ENCODE results near the gene GGTA1. TPM values are rescaled to one million over a fixed set of nuclear protein-coding genes. Genes with fewer than 3 reads are reported as not detected.

Gene GGTA1
- total and polyA plus RNA-seq, 4 donors = 17.6 to 239 (median 70.4) TPM

GRCh38 chr9:121491111-121491510 lies 8.5 kb downstream of the GGTA1 start:
- no peak for ATAC-seq (ENCODE audit: low FRiP score)
- no peaks in the 10 kb centered on the region for H3K9me3 ChIP-seq (ENCODE audit: control insufficient read depth, low read length)
- intact Hi-C loops (cut with DNase I) = no loop called here
- H3K36me3 ChIP-seq (ENCODE audit: control insufficient read depth in 1 of 2, insufficient read depth in 2 of 2, low read length in 1 of 2) = no peaks in the 10 kb centered on the region
- peaks cover 0 to 4% of the 10 kb centered on the region in 2 donors for H3K4me1 ChIP-seq (ENCODE audit: control insufficient read depth in 1 of 2, insufficient read depth in 2 of 2, low read length in 2 of 2)
- no peak for DNase-seq
- 70 to 75% methylated on average over 5 of the region's 5 CpGs for WGBS, 2 donors
- peak overlapping the region in 1 of 2 donors; percentile 1 for H3K27ac ChIP-seq (ENCODE audit: low read depth in 1 of 2, low read length in 2 of 2)
- H3K4me3 ChIP-seq (ENCODE audit: low read length in 2 of 2) = no peak overlapping the region
- no peaks in the 10 kb centered on the region for H3K27me3 ChIP-seq (ENCODE audit: control insufficient read depth in 1 of 2, insufficient read depth in 2 of 2, low read length in 1 of 2)

GRCh38 chr9:121489344-121489743 lies 10.3 kb downstream of the GGTA1 start:
- Histone ChIP-seq H3K4me1 (ENCODE audit: control insufficient read depth in 1 of 2, insufficient read depth in 2 of 2, low read length in 2 of 2) (peaks cover 2 to 4% of the 10 kb centered on the region in 2 donors), H3K27ac (ENCODE audit: low read depth in 1 of 2, low read length in 2 of 2) (peak overlapping the region in 1 of 2 donors; percentile 20), H3K36me3 (ENCODE audit: control insufficient read depth in 1 of 2, insufficient read depth in 2 of 2, low read length in 1 of 2) (no peaks in the 10 kb centered on the region), H3K4me3 (ENCODE audit: low read length in 2 of 2) (no peak overlapping the region), H3K27me3 (ENCODE audit: control insufficient read depth in 1 of 2, insufficient read depth in 2 of 2, low read length in 1 of 2) (no peaks in the 10 kb centered on the region), H3K9me3 (ENCODE audit: control insufficient read depth, low read length) (no peaks in the 10 kb centered on the region)
- DNase-seq = no peak
- intact Hi-C loops (cut with DNase I) = no loop called here
- no peak for ATAC-seq (ENCODE audit: low FRiP score)
- 68 to 73% methylated on average over 2 of the region's 2 CpGs for WGBS, 2 donors

GRCh38 chr9:121486043-121486442 lies 13.6 kb downstream of the GGTA1 start:
- H3K4me1 ChIP-seq (ENCODE audit: control insufficient read depth in 1 of 2, insufficient read depth in 2 of 2, low read length in 2 of 2) = peaks cover 4 to 5% of the 10 kb centered on the region in 2 donors
- no peak overlapping the region for H3K4me3 ChIP-seq (ENCODE audit: low read length in 2 of 2)
- H3K27me3 ChIP-seq (ENCODE audit: control insufficient read depth in 1 of 2, insufficient read depth in 2 of 2, low read length in 1 of 2) = no peaks in the 10 kb centered on the region
- H3K36me3 ChIP-seq (ENCODE audit: control insufficient read depth in 1 of 2, insufficient read depth in 2 of 2, low read length in 1 of 2) = no peaks in the 10 kb centered on the region
- peak; percentile 1 for ATAC-seq (ENCODE audit: low FRiP score)
- H3K9me3 ChIP-seq (ENCODE audit: control insufficient read depth, low read length) = no peaks in the 10 kb centered on the region
- DNase-seq = no peak
- peak overlapping the region; percentile 57 to 89 for H3K27ac ChIP-seq (ENCODE audit: low read depth in 1 of 2, low read length in 2 of 2)
- intact Hi-C loops (cut with DNase I) = no loop called here
- 75 to 76% methylated on average over 4 of the region's 4 CpGs for WGBS, 2 donors

GRCh38 chr9:121485623-121486022 lies 14.0 kb downstream of the GGTA1 start:
- H3K27me3 ChIP-seq (ENCODE audit: control insufficient read depth in 1 of 2, insufficient read depth in 2 of 2, low read length in 1 of 2) = no peaks in the 10 kb centered on the region
- WGBS, 2 donors = 89 to 90% methylated on average over 4 of the region's 4 CpGs
- DNase-seq = no peak
- intact Hi-C loops (cut with DNase I) = no loop called here
- H3K36me3 ChIP-seq (ENCODE audit: control insufficient read depth in 1 of 2, insufficient read depth in 2 of 2, low read length in 1 of 2) = no peaks in the 10 kb centered on the region
- H3K9me3 ChIP-seq (ENCODE audit: control insufficient read depth, low read length) = no peaks in the 10 kb centered on the region
- peaks cover 4 to 5% of the 10 kb centered on the region in 2 donors for H3K4me1 ChIP-seq (ENCODE audit: control insufficient read depth in 1 of 2, insufficient read depth in 2 of 2, low read length in 2 of 2)
- H3K27ac ChIP-seq (ENCODE audit: low read depth in 1 of 2, low read length in 2 of 2) = peak overlapping the region; percentile 57 to 89
- peak; percentile 3 for ATAC-seq (ENCODE audit: low FRiP score)
- no peak overlapping the region for H3K4me3 ChIP-seq (ENCODE audit: low read length in 2 of 2)

GRCh38 chr9:121484651-121485446 lies 14.8 kb downstream of the GGTA1 start:
- WGBS, 2 donors = 2 to 7% methylated on average over 11 of the region's 11 CpGs
- Histone ChIP-seq H3K27me3 (ENCODE audit: control insufficient read depth in 1 of 2, insufficient read depth in 2 of 2, low read length in 1 of 2) (no peaks in the 10 kb centered on the region), H3K4me1 (ENCODE audit: control insufficient read depth in 1 of 2, insufficient read depth in 2 of 2, low read length in 2 of 2) (peaks cover 4 to 5% of the 10 kb centered on the region in 2 donors), H3K36me3 (ENCODE audit: control insufficient read depth in 1 of 2, insufficient read depth in 2 of 2, low read length in 1 of 2) (no peaks in the 10 kb centered on the region), H3K9me3 (ENCODE audit: control insufficient read depth, low read length) (no peaks in the 10 kb centered on the region), H3K4me3 (ENCODE audit: low read length in 2 of 2) (no peak overlapping the region), H3K27ac (ENCODE audit: low read depth in 1 of 2, low read length in 2 of 2) (peak overlapping the region; percentile 57 to 89)
- intact Hi-C loops (cut with DNase I) = no loop called here
- DNase-seq (no peak), ATAC-seq (ENCODE audit: low FRiP score) (peak; percentile 68)

- ATAC-seq (ENCODE audit: low FRiP score) (no peak), DNase-seq (no peak)
- Histone ChIP-seq H3K27me3 (ENCODE audit: control insufficient read depth in 1 of 2, insufficient read depth in 2 of 2, low read length in 1 of 2) (no peaks in the 10 kb centered on the region), H3K9me3 (ENCODE audit: control insufficient read depth, low read length) (no peaks in the 10 kb centered on the region), H3K36me3 (ENCODE audit: control insufficient read depth in 1 of 2, insufficient read depth in 2 of 2, low read length in 1 of 2) (no peaks in the 10 kb centered on the region), H3K4me3 (ENCODE audit: low read length in 2 of 2) (no peak overlapping the region), H3K4me1 (ENCODE audit: control insufficient read depth in 1 of 2, insufficient read depth in 2 of 2, low read length in 2 of 2) (peaks cover 4 to 5% of the 10 kb centered on the region in 2 donors), H3K27ac (ENCODE audit: low read depth in 1 of 2, low read length in 2 of 2) (peak overlapping the region; percentile 52 to 92)
- 53 to 58% methylated on average over 7 of the region's 7 CpGs for WGBS, 2 donors
- intact Hi-C loops (cut with DNase I) = no loop called here
These were observed 16.1 kb downstream of the GGTA1 start for GRCh38 chr9:121483473-121484031.

- Histone ChIP-seq H3K4me3 (ENCODE audit: low read length in 2 of 2) (no peak overlapping the region), H3K4me1 (ENCODE audit: control insufficient read depth in 1 of 2, insufficient read depth in 2 of 2, low read length in 2 of 2) (peaks cover 4 to 7% of the 10 kb centered on the region in 2 donors), H3K27ac (ENCODE audit: low read depth in 1 of 2, low read length in 2 of 2) (peak overlapping the region; percentile 52 to 92), H3K36me3 (ENCODE audit: control insufficient read depth in 1 of 2, insufficient read depth in 2 of 2, low read length in 1 of 2) (no peaks in the 10 kb centered on the region), H3K9me3 (ENCODE audit: control insufficient read depth, low read length) (no peaks in the 10 kb centered on the region), H3K27me3 (ENCODE audit: control insufficient read depth in 1 of 2, insufficient read depth in 2 of 2, low read length in 1 of 2) (no peaks in the 10 kb centered on the region)
- ATAC-seq (ENCODE audit: low FRiP score) (no peak), DNase-seq (no peak)
- intact Hi-C loops (cut with DNase I) = no loop called here
- WGBS, 2 donors = 22 to 25% methylated on average over 5 of the region's 5 CpGs
These were observed 16.6 kb downstream of the GGTA1 start for GRCh38 chr9:121483049-121483448.

GRCh38 chr9:121478816-121479676 lies 20.6 kb downstream of the GGTA1 start:
- 1 to 5% methylated on average over 8 of the region's 8 CpGs for WGBS, 2 donors
- Histone ChIP-seq H3K27me3 (ENCODE audit: control insufficient read depth in 1 of 2, insufficient read depth in 2 of 2, low read length in 1 of 2) (no peaks in the 10 kb centered on the region), H3K9me3 (ENCODE audit: control insufficient read depth, low read length) (no peaks in the 10 kb centered on the region), H3K4me3 (ENCODE audit: low read length in 2 of 2) (peak overlapping the region; percentile 3 to 25), H3K27ac (ENCODE audit: low read depth in 1 of 2, low read length in 2 of 2) (peak overlapping the region; percentile 78 to 97), H3K36me3 (ENCODE audit: control insufficient read depth in 1 of 2, insufficient read depth in 2 of 2, low read length in 1 of 2) (no peaks in the 10 kb centered on the region), H3K4me1 (ENCODE audit: control insufficient read depth in 1 of 2, insufficient read depth in 2 of 2, low read length in 2 of 2) (peaks cover 0 to 10% of the 10 kb centered on the region in 2 donors)
- intact Hi-C loops (cut with DNase I) = loop anchor here in 1 of 2 donors (10.0 kb wide), 1 partner anchor 184 kb away; no protein-coding TSS in a partner anchor
- DNase-seq (peak in 1 of 2 donors; percentile 84), ATAC-seq (ENCODE audit: low FRiP score) (peak; percentile 87)

Data from aorta (tissue), 5 donors.